ENCODE results near the gene GJD3. TPM values are rescaled to one million over a fixed set of nuclear protein-coding genes. Genes with fewer than 3 reads are reported as not detected.

GJD3 gene
- total RNA-seq, 2 experiments from 2014 or later, result not detected

DNA sequence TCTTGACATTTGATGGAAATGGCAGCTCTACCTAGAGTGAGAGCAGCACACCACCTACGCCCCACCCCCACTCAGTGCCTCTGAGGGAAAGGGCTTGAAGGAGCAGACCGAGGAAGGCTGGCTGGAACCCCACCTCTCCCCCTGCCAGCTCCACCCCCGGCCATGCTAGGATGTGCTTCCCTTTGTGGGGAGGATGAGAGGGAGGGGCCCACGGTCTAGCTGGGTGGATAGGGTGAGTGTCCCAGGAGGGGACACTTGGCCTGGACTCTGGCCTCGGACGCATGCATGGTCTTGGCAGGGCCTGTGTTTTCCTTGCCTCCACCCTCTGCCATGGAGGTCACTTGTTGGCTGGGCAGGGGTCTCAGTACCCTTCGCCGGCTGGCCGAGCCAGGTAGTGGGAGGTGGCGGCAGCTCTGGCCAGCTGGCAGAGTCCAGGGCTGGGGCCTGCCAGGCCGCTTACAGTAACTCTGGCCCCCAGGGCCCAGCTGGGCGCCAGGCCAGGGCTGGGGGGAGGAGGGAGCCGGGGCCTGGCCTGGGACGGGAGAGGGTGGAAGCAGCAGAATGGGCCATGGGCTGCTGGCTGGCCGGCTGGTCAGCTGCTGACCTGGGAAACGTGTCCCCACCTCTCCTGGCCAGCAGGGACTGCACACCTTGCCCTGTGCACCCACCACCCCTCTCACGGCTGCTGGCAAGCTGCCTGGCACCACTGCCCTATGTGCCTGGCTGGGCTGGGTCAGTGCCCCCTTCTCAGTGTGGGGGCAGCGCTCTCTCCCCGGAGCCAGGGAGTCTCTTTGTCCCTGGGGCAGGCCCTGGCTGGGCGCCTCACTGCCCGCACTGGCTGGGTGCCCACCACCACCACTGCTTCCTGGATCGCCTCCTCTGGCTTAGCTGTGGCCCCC is 32.5 kb downstream of the GJD3 start:
- Histone ChIP-seq H3K4me3 (ENCODE audit: low read depth, low read length, poor library complexity, severe bottlenecking) (no peak overlapping the region), H4K20me1 (ENCODE audit: insufficient read depth, low read length) (no peaks in the 10 kb centered on the region), H3K4me2 (ENCODE audit: low read length) (no peak overlapping the region), H2AFZ (ENCODE audit: low read length) (no peak overlapping the region), H3K4me1 (ENCODE audit: insufficient read depth, low read length, poor library complexity, severe bottlenecking) (peaks cover 18% of the 10 kb centered on the region), H3K27ac (ENCODE audit: low read depth, low read length, poor library complexity, severe bottlenecking) (no peak overlapping the region), H3K79me2 (ENCODE audit: insufficient read depth, low read depth, low read length) (no peaks in the 10 kb centered on the region), H3K9me2 (ENCODE audit: insufficient read depth, low read length) (no peaks in the 10 kb centered on the region), H3K36me3 (ENCODE audit: insufficient read depth, low read length) (no peaks in the 10 kb centered on the region), H3K9me3 (ENCODE audit: low read length) (no peaks in the 10 kb centered on the region)
- TF ChIP-seq, protein P1, sequence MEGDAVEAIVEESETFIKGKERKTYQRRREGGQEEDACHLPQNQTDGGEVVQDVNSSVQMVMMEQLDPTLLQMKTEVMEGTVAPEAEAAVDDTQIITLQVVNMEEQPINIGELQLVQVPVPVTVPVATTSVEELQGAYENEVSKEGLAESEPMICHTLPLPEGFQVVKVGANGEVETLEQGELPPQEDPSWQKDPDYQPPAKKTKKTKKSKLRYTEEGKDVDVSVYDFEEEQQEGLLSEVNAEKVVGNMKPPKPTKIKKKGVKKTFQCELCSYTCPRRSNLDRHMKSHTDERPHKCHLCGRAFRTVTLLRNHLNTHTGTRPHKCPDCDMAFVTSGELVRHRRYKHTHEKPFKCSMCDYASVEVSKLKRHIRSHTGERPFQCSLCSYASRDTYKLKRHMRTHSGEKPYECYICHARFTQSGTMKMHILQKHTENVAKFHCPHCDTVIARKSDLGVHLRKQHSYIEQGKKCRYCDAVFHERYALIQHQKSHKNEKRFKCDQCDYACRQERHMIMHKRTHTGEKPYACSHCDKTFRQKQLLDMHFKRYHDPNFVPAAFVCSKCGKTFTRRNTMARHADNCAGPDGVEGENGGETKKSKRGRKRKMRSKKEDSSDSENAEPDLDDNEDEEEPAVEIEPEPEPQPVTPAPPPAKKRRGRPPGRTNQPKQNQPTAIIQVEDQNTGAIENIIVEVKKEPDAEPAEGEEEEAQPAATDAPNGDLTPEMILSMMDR (conservative IDR thresholded peaks at IDR 0.05; ENCODE audit: low read length), result no peak
- no peak for TF ChIP-seq EZH2phosphoT487 (IDR thresholded peaks at IDR 0.05; ENCODE audit: borderline replicate concordance, low read depth, low read length)
- no TSS peak for BruUV-seq (replicated peaks)
- intact Hi-C loops (cut with micrococcal nuclease; ENCODE audit: unreplicated experiment), result no loop called here
- ChIA-PET POLR2A (no interaction called here), CTCF (ENCODE audit: unreplicated experiment) (no interaction called here)
- no peak for DNase-seq (ENCODE audit: low spot score)

DNA sequence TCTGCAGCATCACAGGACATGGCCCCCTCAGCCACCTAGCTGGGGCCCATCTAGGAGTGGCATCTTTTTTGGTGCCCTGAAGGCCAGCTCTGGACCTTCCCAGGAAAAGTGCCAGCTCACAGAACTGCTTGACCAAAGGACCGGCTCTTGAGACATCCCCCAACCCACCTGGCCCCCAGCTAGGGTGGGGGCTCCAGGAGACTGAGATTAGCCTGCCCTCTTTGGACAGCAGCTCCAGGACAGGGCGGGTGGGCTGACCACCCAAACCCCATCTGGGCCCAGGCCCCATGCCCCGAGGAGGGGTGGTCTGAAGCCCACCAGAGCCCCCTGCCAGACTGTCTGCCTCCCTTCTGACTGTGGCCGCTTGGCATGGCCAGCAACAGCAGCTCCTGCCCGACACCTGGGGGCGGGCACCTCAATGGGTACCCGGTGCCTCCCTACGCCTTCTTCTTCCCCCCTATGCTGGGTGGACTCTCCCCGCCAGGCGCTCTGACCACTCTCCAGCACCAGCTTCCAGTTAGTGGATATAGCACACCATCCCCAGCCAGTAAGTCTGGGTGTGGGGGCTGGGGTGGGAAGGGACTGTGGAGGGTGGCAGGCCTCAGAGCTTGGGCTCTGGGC is 33.6 kb downstream of the GJD3 start:
- BruUV-seq (replicated peaks), result no TSS peak
- Histone ChIP-seq H3K27ac (ENCODE audit: low read depth, low read length, poor library complexity, severe bottlenecking) (no peak overlapping the region), H2AFZ (ENCODE audit: low read length) (no peak overlapping the region), H3K4me2 (ENCODE audit: low read length) (no peak overlapping the region), H3K79me2 (ENCODE audit: insufficient read depth, low read depth, low read length) (no peaks in the 10 kb centered on the region), H3K36me3 (ENCODE audit: insufficient read depth, low read length) (no peaks in the 10 kb centered on the region), H3K4me3 (ENCODE audit: low read depth, low read length, poor library complexity, severe bottlenecking) (no peak overlapping the region), H3K9me2 (ENCODE audit: insufficient read depth, low read length) (no peaks in the 10 kb centered on the region), H3K4me1 (ENCODE audit: insufficient read depth, low read length, poor library complexity, severe bottlenecking) (peaks cover 29% of the 10 kb centered on the region), H3K9me3 (ENCODE audit: low read length) (no peaks in the 10 kb centered on the region), H4K20me1 (ENCODE audit: insufficient read depth, low read length) (peaks cover 7% of the 10 kb centered on the region; the same call in 1 of the 2 replicates)
- CTCF ChIA-PET (ENCODE audit: unreplicated experiment), result no interaction called here
- no peak for TF ChIP-seq EZH2phosphoT487 (IDR thresholded peaks at IDR 0.05; ENCODE audit: borderline replicate concordance, low read depth, low read length)
- TF ChIP-seq, protein P1 (conservative IDR thresholded peaks at IDR 0.05; ENCODE audit: low read length), result no peak
- POLR2A ChIA-PET, result no interaction called here
- no peak for DNase-seq (ENCODE audit: low spot score)
- intact Hi-C loops (cut with micrococcal nuclease; ENCODE audit: unreplicated experiment), result no loop called here

All from OCI-LY7 (cell line).